Nephron progenitor cell (in vitro differentiated cells): Measurements from ENCODE around the gene GPS1.

ENCODE experiments used
- DNase-seq: peaks from one replicate; pipeline ENCODE4 v3.0.0; 2021
- H3K27ac Mint-ChIP-seq: 2 replicates; pipeline ENCODE4 v1.8.0; 2021; ENCODE audit warnings: mild to moderate bottlenecking, moderate library complexity, mixed read lengths
- H3K27me3 Mint-ChIP-seq: 2 replicates; pipeline ENCODE4 v1.8.0; 2021; ENCODE audit warnings: mild to moderate bottlenecking, low read depth, mixed read lengths; ENCODE audit not compliant: poor library complexity
- H3K36me3 Mint-ChIP-seq: 2 replicates; pipeline ENCODE4 v1.8.0; 2021; ENCODE audit warnings: low read depth, mixed read lengths
- H3K4me1 Mint-ChIP-seq: 2 replicates; pipeline ENCODE4 v1.8.0; 2021; ENCODE audit warnings: mixed read lengths
- H3K4me3 Mint-ChIP-seq: 2 replicates; pipeline ENCODE4 v1.8.0; 2021; ENCODE audit warnings: mild to moderate bottlenecking, moderate library complexity, mixed read lengths
- H3K9me3 Mint-ChIP-seq: 2 replicates; pipeline ENCODE4 v1.8.0; 2021; ENCODE audit warnings: mild to moderate bottlenecking, moderate library complexity, mixed read lengths
- CTCF ChIP-seq: fragments of 200-600 bp; sonication (generic); IDR thresholded peaks from 2 replicates; pipeline ENCODE4 v1.5.0; 2021; ENCODE audit warnings: antibody characterized with exemption

The GPS1 gene

GRCh38 chr17:82097184-82097918 lies 45.7 kb downstream of the GPS1 start:
- no peak for TF ChIP-seq CTCF
- H3K4me3 Mint-ChIP-seq, result peak overlapping the region; percentile 77
- H3K27ac Mint-ChIP-seq, result no peak overlapping the region
- no peaks in the 10 kb centered on the region for H3K27me3 Mint-ChIP-seq
- peaks cover 39% of the 10 kb centered on the region for H3K4me1 Mint-ChIP-seq
- DNase-seq, result peak; percentile 69
- no peaks in the 10 kb centered on the region for H3K9me3 Mint-ChIP-seq
- no peaks in the 10 kb centered on the region for H3K36me3 Mint-ChIP-seq

GRCh38 chr17:82097919-82098168 lies 46.1 kb downstream of the GPS1 start:
- peak overlapping the region; percentile 49 for H3K4me3 Mint-ChIP-seq
- no peaks in the 10 kb centered on the region for H3K9me3 Mint-ChIP-seq
- H3K4me1 Mint-ChIP-seq, result peaks cover 41% of the 10 kb centered on the region
- no peaks in the 10 kb centered on the region for H3K36me3 Mint-ChIP-seq
- no peak for TF ChIP-seq CTCF
- DNase-seq, result no peak
- H3K27me3 Mint-ChIP-seq, result no peaks in the 10 kb centered on the region
- H3K27ac Mint-ChIP-seq, result no peak overlapping the region

GRCh38 chr17:82098169-82098938 lies 46.7 kb downstream of the GPS1 start, which contains the start of gene FASN:
Gene FASN, minus strand, starts transcription at chr17:82098236. Its CDS starts 1,791 bp downstream, at chr17:82096445.
- Mint-ChIP-seq H3K27ac (no peak within 1 kb of the TSS), H3K4me3 (peak within 1 kb of the TSS; percentile 77)

GRCh38 chr17:82098939-82099763 lies 47.5 kb downstream of the GPS1 start:
- Mint-ChIP-seq H3K9me3 (no peaks in the 10 kb centered on the region), H3K36me3 (no peaks in the 10 kb centered on the region), H3K4me1 (peaks cover 54% of the 10 kb centered on the region), H3K27ac (no peak overlapping the region), H3K4me3 (peak overlapping the region; percentile 77), H3K27me3 (no peaks in the 10 kb centered on the region)
- DNase-seq, result no peak
- TF ChIP-seq CTCF, result no peak

More at GRCh38 chr17:82098169-82098938, 46.7 kb downstream of the GPS1 start, which contains the start of gene FASN:
- Mint-ChIP-seq H3K36me3 (no peaks in the 10 kb centered on the region), H3K9me3 (no peaks in the 10 kb centered on the region), H3K27me3 (no peaks in the 10 kb centered on the region), H3K4me1 (peaks cover 46% of the 10 kb centered on the region)
- peak; percentile 27 for TF ChIP-seq CTCF
- DNase-seq, result peak; percentile 96

GRCh38 chr17:82100502-82101298 lies 49.0 kb downstream of the GPS1 start:
- H3K27me3 Mint-ChIP-seq, result no peaks in the 10 kb centered on the region
- TF ChIP-seq CTCF, result no peak
- H3K4me1 Mint-ChIP-seq, result peaks cover 63% of the 10 kb centered on the region
- H3K9me3 Mint-ChIP-seq, result no peaks in the 10 kb centered on the region
- H3K4me3 Mint-ChIP-seq, result peak overlapping the region; percentile 77
- no peaks in the 10 kb centered on the region for H3K36me3 Mint-ChIP-seq
- H3K27ac Mint-ChIP-seq, result no peak overlapping the region
- DNase-seq, result no peak
